NCI-H1694 treated with DMSO at 0.1 percent for 48 hours (cell line): ENCODE measurements around the gene ZCCHC14.
"Not testable (repeated sequence)": the region's sequence is repeated elsewhere in the genome, so short reads cannot be mapped to it uniquely, and the experiment has no call there.

Experiments used
- DNase-seq: peaks from one replicate; lab custom pipeline; 2025; lab: John Stamatoyannopoulos, UW

The ZCCHC14 gene

DNA sequence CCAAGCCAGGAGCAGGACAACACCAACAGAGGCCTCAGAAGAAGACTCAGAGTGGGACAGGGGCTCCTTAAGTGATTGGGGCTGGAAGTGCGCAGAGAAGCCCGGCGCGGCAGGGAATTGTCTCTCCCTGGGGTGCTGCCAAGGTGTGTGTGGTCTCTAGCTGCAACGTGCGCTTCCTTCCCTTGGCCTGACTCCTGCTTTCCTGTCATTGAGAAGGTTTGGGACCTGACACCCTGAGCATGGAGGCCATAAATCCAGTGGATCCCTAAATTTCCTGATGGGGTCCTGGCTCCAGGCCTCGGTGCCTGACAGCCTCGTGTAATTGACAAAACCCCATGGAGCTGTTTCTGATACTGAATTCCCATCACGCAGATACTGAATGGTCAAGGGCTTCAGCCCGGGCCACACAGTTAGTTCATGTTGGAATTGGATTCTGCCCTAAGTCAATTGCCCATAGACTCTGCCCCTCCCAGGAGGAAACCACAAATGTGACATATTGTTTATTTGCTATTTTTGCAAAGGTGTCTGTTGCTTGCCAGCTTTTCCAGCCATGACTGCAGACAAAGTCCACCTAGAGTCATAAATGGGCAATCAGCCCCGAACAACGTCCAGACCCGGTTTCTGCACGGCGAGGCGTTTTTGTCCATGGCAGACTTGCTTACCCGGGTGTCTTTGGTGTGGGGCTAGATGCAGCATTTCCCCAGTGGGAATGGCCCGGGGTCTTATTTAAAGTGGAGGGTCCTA lies 4.4 kb upstream of the ZCCHC14 start:
- not testable (repeated sequence) for DNase-seq

DNA sequence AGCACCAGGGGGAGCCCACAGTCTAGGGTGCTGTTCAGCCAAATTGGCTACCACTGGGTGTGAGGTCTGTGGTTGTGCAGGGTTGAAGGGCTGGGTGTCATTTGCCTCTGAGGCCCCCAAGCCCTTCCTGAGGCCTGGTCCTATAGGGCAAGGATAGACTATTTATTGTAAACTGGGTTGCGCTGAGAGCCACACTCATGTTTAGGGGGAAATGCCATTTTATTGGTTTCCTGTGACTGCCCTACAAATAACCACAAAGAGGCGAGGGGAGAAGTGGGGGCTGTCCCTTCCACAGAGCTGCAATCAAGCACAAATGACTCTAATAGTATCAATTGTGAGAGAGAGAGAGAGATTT lies 3.6 kb upstream of the ZCCHC14 start:
- DNase-seq, result no peak

DNA sequence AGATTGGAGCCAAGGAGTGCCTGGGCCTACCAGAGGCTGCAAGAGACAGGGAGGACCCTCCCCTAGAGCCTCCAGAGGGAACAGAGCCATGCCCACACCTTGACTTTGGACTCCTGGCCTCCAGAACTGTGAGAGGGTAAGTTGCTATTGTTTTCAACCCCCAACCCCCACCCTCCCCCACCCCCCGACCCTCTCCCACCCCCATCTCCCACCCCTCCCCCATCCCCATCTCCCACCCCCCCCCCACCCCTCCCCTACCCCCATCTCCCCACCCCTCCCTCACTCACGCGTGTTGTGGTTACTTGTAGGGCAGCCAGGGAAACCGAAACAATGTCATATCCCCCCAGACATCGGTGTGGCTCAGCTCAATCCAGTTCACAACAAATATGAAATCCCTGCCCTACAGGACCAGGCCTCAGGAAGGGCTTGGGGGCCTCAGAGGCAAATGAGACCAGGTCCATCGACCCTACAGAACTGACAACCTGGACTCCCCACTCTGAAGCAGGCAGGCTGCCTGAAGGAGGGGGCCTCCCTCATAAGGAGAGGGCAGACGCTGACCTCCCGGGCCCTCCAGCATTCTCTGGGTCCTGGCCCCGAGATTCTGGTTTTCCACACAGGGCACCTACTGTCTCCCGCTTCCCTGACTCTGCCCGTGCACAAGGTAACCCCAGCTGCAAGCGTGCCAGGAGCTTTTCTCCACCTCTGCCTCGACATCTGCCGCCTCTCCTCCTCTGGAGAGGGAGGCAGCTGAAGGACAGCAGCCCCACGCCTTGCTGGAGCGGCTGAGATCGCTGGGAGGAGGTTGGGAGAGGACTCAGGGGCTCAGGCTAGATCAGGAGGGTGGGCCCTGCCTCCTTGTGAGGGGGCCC lies 3.0 kb upstream of the ZCCHC14 start:
- no peak for DNase-seq

DNA sequence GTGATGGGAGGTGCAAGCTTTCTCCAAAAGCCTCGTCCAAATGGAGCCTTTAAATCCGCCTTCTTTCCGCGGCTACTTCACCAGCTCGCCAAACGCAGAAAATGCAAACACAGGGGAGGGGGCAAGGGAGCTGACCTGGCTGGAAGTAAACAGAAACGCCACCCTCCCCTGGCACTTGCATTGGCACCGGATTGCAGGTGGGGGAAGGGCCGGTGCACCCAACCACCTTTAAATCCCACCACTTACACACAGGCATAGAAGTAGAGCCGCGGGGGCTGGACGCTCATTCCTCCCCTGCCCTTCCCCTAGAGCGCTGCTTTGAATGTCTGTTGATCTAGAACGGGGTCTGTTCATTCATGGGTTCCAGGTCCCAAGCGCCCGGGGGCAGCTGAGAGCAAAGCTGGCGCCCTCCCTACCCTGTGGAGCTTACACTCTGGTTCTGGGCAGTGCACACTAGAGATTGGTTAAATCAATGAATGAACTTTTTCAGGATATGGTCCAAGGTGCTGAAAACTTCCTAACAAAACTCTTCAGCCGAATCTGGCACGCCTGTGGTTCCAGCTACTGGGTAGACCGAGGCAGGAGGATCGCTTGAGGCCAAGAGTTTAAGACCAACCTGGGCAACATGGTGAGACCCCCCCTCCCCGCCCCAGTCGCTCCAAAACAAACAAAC lies 920 bp upstream of the ZCCHC14 start:
- no peak for DNase-seq

DNA sequence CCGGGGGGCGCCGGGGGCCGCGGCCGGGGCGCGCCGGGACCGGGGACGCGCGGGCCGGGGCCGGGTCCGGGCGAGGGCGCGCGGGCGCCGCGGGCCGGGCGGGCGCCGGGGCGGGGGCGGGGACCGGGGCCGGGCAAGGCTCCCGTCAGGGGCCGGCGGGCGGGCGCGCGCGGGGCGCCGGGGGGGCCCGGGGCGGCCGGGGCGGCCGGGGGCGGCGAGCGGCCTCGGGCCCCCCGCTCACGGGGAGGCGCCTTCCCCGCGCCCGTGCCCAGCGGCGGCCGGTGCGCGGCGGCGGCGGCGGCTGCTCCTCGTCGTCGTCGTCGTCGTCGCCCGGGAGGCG lies 563 bp downstream of the ZCCHC14 start:
- DNase-seq, result no peak

DNA sequence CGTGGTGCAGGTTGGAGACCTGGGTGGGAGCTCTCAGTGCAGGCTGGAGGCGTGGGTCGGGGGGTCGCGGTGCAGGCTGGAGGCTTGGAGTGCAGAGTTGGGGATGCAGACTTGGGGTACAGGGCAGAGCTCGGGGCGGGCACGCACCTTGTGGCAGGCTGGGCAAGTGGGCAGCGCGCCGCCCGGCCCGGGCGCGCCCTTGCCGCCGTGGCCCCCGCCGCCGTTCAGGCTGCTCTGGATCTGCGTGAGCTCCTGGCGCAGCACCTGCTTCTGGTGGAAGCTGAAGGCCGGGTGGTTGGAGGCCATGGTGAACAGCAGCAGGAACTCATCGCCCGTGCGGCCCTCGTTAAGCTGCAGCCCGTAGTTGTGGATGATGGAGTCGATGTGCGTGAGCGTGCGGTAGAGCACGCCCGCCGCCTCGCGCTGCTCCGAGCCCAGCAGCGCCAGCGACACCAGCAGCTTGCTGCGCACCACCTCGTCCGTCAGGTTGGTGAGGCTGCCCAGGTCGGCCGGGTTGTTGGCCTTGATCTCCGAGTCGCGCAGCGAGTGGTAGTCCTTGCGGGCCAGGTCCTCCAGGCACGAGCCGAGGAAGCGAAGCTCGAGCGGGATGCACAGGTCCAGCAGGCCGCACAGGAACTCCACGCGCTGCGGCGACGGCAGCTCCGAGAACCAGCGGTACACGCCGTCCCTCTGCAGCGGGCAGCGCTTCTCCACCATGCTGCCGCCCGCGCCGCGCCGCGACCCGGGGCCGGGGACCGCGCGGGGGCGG lies 1.1 kb downstream of the ZCCHC14 start:
- DNase-seq, result no peak

DNA sequence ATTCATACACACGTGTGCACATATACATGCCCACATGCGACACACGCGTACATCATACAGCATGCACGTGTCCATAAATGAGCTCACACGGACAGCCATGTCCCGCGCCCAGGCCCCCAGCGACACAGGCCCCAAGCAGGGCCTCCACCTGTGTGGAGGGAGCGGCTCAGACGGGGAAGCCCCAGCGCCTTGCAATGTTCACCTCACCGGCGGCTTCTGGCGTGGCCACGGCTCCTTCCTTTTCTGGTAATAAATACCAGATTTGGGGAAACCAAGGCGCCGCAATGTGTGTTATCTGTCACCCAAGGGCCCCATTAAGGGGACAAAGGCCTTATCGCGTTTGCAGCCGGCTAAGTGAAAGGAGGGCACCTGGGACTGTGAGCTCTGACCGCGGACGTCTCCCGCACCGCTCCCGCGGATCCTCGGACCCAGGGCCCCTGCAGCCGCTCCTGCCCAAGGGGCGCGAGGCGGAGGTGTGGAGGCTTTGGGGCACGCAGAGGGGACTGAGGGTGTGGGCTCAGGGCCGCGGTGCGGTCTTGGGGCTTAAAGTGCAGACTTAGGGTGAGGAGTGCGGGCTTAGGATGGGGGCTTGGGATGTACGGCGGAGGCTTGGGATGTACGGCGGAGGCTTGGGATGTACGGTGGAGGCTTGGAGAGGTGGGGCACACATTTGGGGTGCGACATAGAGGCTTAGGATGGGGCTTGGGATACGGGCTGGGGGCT lies 1.9 kb downstream of the ZCCHC14 start:
- not testable (repeated sequence) for DNase-seq

DNA sequence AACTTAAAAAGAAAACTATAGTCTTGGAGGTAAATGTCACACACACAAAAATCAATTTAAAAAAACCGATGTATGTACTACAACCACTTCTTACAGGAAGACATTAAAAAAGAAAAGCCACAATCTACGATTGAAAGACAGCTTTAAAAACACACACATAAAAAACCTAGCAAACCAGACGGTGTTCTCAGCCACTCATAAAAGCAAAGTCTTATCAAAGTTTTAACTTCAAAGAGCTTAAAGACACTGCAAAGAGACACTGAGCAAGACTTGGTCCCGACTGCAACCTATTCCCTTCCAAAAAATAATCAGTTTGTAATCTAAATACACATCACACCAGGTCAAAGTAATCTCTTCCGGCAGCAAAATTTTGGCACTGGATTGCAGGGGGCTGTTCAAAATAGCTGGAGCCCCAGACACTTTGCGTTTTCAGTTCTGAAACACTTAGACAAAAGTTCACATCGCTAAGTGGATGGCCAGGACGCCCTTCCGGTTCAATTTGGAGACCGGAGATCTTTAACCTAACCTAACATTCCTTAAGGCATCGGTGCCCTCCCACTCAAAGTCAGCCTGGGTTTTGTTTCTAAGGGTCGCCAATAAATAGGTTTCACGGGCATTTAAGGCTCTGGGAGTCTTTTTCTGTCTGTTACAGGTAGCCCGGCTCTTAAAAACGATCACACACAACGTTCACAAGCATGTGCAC lies 2.6 kb downstream of the ZCCHC14 start:
- DNase-seq, result no peak

DNA sequence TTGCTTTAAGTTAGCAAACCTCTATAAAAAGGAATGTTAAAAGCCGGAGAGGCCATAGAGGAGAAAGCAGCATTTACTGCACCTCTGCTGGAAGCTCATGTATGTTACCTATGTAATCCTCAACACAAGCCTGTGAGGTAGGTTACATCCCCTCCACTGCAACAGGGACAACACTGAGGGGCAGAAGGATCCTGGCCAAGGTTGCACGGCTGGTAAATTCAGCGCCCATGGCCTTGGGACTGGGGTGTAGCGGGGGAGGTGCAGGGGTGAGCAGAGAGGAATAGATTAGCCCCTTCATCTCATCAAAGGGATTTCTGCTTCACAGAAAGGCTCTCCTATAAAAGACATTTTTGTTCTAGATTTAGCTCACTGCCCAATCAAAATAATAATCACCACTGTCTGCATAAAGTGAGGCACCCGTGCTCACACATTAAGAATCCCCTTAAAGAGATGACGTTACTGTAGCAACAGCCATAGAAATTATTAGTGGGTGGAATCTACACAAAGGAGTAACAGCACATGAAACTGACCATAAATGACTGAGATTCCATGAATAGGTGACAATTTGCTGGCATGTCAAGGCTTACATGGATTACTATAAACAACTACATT lies 3.3 kb downstream of the ZCCHC14 start:
- DNase-seq, result no peak

DNA sequence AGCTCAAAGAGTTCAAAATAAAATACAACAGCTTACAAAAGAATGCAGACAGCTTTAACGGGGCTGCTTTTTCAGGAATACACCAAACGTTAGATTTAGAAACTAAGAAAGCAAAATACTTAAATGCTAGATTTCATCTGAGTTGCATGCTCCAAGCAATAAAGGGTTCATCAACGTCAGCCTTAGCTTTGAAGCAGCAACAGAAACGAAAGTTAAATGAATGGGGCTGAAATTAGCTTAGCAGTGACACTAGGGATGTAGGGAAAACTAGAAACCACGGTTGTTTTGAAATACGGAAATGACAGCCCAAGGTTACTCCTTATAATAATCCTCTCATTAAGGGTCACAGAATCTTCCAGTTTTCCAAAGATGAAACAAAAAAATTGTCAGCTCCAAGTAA lies 3.9 kb downstream of the ZCCHC14 start:
- not testable (repeated sequence) for DNase-seq

DNA sequence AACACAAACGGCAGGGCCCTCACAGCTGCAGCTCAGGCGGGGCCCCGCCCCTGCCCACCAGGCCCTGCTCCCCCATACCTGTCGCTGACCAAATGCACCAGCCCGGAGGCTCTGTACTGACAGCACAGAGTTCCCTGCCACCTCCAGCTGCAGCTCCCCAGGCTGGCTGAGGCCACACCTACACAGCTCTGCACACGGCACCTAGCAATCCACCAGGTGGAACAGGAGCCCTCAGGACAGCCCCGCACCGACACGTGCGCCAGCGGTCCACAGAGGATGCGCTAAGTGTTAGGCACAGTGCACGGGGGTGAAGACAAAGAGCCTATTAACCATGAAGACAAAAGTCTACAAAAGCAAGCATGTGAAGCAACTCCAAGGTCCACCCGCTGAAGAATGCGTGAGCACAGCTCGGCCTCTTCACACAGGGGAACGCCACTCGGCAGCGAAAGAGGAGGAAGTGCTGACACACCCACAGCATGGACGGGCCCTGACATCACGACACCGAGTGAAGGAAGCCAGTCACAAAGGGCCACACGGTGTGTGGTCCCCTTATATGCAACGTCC lies 5.4 kb downstream of the ZCCHC14 start:
- no peak for DNase-seq

DNA sequence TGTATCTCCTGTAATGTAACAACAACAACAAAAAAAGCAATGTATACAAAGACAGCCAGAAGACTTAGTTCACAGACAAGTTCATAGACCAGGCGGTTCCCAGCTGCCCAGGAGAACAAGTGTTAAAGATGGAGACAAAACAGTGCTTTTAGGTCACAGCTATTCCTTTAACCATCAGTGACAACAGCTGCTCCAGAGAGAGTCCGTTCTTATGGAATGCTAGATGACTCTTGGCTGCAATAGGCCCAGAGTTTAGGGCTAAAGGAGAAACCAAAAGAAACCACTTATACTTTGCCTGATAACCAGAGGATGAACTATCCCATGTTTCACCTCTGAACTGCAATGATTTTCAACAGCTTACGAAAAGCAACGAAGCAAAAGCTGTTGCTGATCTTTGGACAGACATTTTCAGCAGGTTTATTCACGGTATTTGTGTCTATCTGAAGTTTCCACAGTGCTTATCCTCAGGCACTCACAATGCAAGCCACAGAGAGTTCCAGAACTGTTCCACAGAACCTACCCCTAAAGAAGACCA lies 6.0 kb downstream of the ZCCHC14 start:
- no peak for DNase-seq

DNA sequence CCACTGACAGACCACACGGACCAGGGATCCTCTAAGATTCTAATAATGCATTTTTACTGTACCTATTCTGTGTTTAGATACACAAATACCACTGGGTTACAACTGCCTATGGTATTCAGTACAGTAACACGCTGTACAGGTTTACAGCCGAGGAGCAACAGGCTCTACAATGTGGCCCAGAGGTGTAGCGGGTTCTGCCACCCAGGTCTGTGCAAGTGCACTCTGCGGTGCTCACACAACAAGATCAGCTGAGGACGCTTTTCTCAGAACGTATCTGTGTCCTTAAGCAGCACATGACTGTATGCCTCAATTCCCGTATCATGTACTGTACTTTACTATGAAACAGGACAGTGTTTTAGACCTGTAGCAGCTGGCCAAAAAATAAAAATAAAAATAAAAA lies 6.5 kb downstream of the ZCCHC14 start:
- no peak for DNase-seq

DNA sequence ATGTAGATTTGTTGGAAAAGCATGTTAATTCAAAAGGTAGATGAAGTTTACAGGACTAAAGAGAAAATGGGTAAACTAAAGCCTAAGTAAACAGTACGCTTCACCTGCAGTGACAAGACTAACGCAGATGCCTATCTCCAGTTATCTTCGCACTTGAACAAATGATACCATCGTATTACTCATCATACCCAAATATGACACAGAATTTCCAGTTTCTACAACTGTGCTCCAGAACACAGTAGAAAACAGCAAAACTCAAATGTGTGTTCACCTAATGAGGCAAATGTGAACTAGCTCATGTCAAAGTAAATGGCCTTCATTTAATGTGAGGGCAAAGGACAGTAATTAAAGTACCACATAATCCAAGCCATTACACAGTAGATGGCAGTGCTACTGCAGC lies 7.0 kb downstream of the ZCCHC14 start:
- DNase-seq, result not testable (repeated sequence)

DNA sequence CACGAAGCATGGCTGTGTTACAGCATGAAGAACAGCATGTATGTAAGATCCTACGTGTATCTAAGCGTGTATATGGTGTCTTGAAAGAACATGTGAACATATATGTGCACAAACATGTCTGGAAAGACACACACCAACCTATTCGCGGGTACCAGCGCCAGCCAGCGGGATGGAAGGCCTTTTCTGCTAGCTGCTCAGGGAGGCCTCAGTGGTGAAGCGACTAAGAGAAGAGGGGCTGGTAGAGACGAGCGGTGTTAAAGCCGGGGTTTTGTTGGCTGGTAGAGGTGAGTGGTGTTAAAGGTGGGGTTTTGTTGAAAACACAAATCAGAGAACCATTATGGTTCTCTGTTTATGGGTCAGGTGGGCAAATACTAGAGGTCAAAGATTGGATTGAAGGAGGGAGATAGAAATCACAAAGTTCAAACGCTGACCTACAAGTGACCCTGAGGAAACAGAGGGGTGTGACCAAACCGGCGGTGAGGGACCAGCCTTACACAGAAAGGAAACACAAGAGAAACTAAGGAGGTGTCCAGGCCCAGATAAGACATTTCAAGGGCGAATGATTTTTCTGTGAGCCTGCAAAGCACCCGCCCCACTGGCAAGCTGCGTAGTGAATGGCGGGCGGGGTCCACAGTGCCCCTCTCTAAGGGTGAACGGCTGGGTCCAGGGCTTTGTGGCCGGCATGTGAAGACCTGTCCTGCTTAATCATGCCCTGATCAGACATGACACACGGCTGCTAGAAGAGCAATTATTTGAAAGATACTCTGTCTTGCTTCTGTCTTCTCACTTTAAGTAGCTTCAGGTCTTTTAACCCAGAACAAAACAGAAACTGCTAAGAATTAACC lies 8.1 kb downstream of the ZCCHC14 start:
- no peak for DNase-seq

DNA sequence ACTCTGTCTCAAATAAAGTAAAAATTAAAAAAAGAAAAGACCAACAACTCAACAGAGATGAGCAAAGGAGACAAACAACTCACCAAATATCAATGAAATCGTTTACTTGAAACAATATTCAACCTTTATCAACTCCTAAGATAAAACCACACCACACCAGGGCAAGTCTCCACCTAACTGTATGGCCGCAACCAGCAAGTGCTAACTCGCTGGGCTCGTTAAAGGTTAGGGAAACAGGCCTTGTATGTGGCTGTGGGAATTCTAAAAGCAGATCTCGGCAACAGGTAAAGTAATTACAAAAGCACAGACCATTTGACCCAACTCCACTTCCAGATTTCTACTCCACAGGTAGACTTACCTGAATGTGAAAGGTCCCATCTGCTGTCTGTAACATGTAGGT lies 9.3 kb downstream of the ZCCHC14 start:
- no peak for DNase-seq

DNA sequence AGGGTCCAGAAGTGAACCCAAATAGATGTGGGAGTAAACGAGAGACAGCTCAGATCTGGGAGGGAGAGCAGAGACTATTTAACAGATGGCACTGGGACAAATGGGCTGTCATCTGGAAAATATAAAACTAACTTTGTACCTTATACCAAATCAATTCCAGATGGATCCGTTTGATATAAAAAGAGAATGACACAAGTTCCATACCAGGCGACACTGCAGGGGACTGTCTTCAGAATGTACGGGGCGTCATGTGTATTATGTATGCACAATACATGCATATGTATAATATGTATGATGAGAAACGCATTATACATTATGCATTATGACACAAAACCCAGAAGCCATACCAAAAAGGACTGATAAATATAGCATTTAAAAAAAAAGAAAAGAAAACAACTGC lies 10.2 kb downstream of the ZCCHC14 start:
- not testable (repeated sequence) for DNase-seq

DNA sequence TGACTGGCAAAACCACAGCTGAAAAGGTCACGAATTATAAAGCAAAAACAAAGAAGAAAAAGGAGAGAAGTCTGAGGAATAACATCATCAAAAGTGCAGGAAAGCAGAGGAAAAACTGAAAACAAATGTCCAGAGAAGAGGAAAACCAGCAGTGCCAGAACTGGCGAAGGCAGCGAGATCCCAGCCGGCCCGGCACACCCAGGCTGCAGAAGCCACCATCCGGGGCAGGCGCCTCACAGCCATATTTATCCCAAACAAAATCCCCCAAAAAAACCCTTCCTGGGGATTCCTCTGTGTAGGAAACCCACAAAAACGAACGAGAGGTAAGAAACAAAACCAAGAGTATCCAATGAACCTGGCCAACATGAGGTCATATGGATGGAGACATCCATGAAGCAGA lies 10.6 kb downstream of the ZCCHC14 start:
- no peak for DNase-seq

DNA sequence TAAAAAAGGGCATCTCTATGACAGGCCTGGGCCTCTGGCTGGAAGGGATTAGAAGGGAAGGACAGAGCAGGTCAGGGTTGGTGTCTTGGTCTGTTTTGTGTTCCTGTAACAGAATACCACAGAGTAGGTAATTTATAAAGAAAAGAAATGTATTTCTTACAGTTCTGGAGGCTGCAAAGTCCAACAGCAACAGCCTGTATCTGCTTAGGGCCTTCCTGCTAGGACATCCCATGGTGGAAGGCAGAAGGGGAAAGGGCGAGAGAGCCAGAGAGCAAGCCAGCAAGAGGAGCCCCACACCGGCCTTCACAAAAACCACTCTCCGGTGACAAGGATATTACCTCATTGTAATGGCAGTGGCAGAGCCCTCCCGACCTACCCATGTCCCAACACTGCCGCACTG lies 11.1 kb downstream of the ZCCHC14 start:
- not testable (repeated sequence) for DNase-seq
